Kidney glomerular epithelial cell (primary cell): Measurements from ENCODE around the gene PABPN1.
A peak's percentile ranks its signal among the peaks of the same experiment; 100 is the strongest.
"Not testable (repeated sequence)": the region's sequence is repeated elsewhere in the genome, so short reads cannot be mapped to it uniquely, and the experiment has no call there.

ENCODE experiments used
- DNase-seq: peaks from one replicate; lab custom pipeline; 2025; lab: John Stamatoyannopoulos, UW

Gene PABPN1

GRCh38 chr14:23301288-23301968 lies 19.8 kb upstream of the PABPN1 start:
- DNase-seq, result peak; percentile 99

GRCh38 chr14:23301969-23302289 lies 19.3 kb upstream of the PABPN1 start:
- no peak for DNase-seq

GRCh38 chr14:23302290-23303225 lies 18.7 kb upstream of the PABPN1 start, which contains the start of gene PPP1R3E:
PPP1R3E (minus strand) TSS chr14:23302859; CDS start chr14:23302576, 283 bp downstream.
- DNase-seq, result peak; percentile 50

GRCh38 chr14:23306412-23307145 lies 14.7 kb upstream of the PABPN1 start, which contains the start of gene BCL2L2:
BCL2L2 (plus strand) TSS chr14:23306833; CDS start chr14:23307768, 935 bp downstream.
- peak; percentile 85 for DNase-seq

- DNase-seq, result no peak
These were observed 14.1 kb upstream of the PABPN1 start for GRCh38 chr14:23307146-23307530.

GRCh38 chr14:23307687-23308644 lies 13.3 kb upstream of the PABPN1 start:
- no peak for DNase-seq

GRCh38 chr14:23308721-23309445 lies 12.4 kb upstream of the PABPN1 start:
- no peak for DNase-seq

- DNase-seq, result no peak
These were observed 10.7 kb upstream of the PABPN1 start for GRCh38 chr14:23310546-23310945.

- DNase-seq, result no peak
These were observed 5.0 kb upstream of the PABPN1 start for GRCh38 chr14:23316300-23316699.

- no peak for DNase-seq
These were observed 1.3 kb upstream of the PABPN1 start for GRCh38 chr14:23319746-23320583.

GRCh38 chr14:23321572-23322547 lies 603 bp downstream of the PABPN1 start:
- peak; percentile 50 for DNase-seq

GRCh38 chr14:23322568-23323517 lies 1.6 kb downstream of the PABPN1 start:
- no peak for DNase-seq

- no peak for DNase-seq
These were observed 2.7 kb downstream of the PABPN1 start for GRCh38 chr14:23323838-23324454.

GRCh38 chr14:23324455-23324846 lies 3.2 kb downstream of the PABPN1 start:
- DNase-seq, result no peak

- no peak for DNase-seq
These were observed 3.7 kb downstream of the PABPN1 start for GRCh38 chr14:23324993-23325392.

GRCh38 chr14:23325746-23326145 lies 4.5 kb downstream of the PABPN1 start:
- DNase-seq, result not testable (repeated sequence)
